ENCODE measurements around the gene ICE2.

GRCh38 chr15:60413231-60413824, 65.6 kb downstream of the ICE2 start:
- TF ChIP-seq CTCF (IDR thresholded peaks at IDR 0.05): no peak
- TF ChIP-seq POLR2A (IDR thresholded peaks at IDR 0.05): no peak
